Fibroblast of lung (primary cell): ENCODE data around the gene KLHL36. TPM values are rescaled to one million over a fixed set of nuclear protein-coding genes. Genes with fewer than 3 reads are reported as not detected.
"Not testable (repeated sequence)": the region's sequence is repeated elsewhere in the genome, so short reads cannot be mapped to it uniquely, and the experiment has no call there.

ENCODE experiments used
- DNase-seq, 2 donors: peaks; one replicate each; pipeline versions ENCODE4 v3.0.0 to v3.0.0-alpha.2; 2010; ENCODE audit warnings: low read depth in 2 of 2
- H2AFZ ChIP-seq: 2 replicates; pipeline ENCODE4 v1.5.1; 2012; ENCODE audit warnings: low read length, control low read depth, inconsistent platforms
- H3K27ac ChIP-seq: 2 replicates; pipeline ENCODE4 v1.5.1; 2011; ENCODE audit warnings: low read length, control low read depth; ENCODE audit not compliant: insufficient read depth
- H3K27me3 ChIP-seq: 2 replicates; pipeline ENCODE4 v1.5.1; 2011; ENCODE audit warnings: mild to moderate bottlenecking, low read length; ENCODE audit not compliant: control insufficient read depth, insufficient read depth
- H3K36me3 ChIP-seq: 2 replicates; pipeline ENCODE4 v1.5.1; 2011; ENCODE audit warnings: low read length; ENCODE audit not compliant: control insufficient read depth, insufficient read depth
- H3K4me1 ChIP-seq: 2 replicates; pipeline ENCODE4 v1.5.1; 2011; ENCODE audit warnings: low read length; ENCODE audit not compliant: control insufficient read depth, insufficient read depth; ENCODE audit errors: extremely low read depth
- H3K4me2 ChIP-seq: 2 replicates; pipeline ENCODE4 v1.5.1; 2011; ENCODE audit warnings: low read length, control low read depth; ENCODE audit not compliant: insufficient read depth; ENCODE audit errors: extremely low read depth
- H3K4me3 ChIP-seq, 4 experiments: fragments of 200-600 bp in 1 of 4; sonication (generic) in 1 of 4; replicated peaks in 1 of 4; 2 replicates each; pipeline ENCODE4 v1.5.1; 2011 to 2016; ENCODE audit warnings: low read length in 4 of 4, low read depth in 3 of 4, mild to moderate bottlenecking in 3 of 4, control low read depth in 2 of 4, inconsistent platforms in 1 of 4, mixed read lengths in 1 of 4; ENCODE audit not compliant: insufficient read depth in 1 of 4; ENCODE audit errors: control extremely low read depth in 1 of 4
- H3K79me2 ChIP-seq: 2 replicates; pipeline ENCODE4 v1.5.1; 2012; ENCODE audit warnings: mild to moderate bottlenecking, low read length, inconsistent platforms; ENCODE audit not compliant: control insufficient read depth, insufficient read depth
- H3K9ac ChIP-seq: 2 replicates; pipeline ENCODE4 v1.5.1; 2011; ENCODE audit warnings: mild to moderate bottlenecking, low read length, control low read depth; ENCODE audit not compliant: insufficient read depth
- H3K9me3 ChIP-seq: 2 replicates; pipeline ENCODE4 v1.5.1; 2012; ENCODE audit warnings: low read depth, low read length; ENCODE audit not compliant: control insufficient read depth, insufficient read depth
- H4K20me1 ChIP-seq: 2 replicates; pipeline ENCODE4 v1.5.1; 2011; ENCODE audit warnings: low read length; ENCODE audit not compliant: control insufficient read depth, insufficient read depth; ENCODE audit errors: extremely low read depth
- EZH2 ChIP-seq: IDR thresholded peaks from 2 replicates; pipeline ENCODE4 v1.5.1; 2012; ENCODE audit warnings: low read length, control low read depth, mild to moderate bottlenecking; ENCODE audit errors: missing control alignments
- polyA plus RNA-seq, 2 donors: library from polyadenylated mRNA; depleted of rRNA in 1 of 2; stranded (reverse) in 1 of 2; unstranded in 1 of 2; fragments of >200 nt; gene quantifications; 2 replicates each; pipeline ENCODE4 v1.2.1, GENCODE V29; 2011 to 2012; ENCODE audit warnings: missing spikeins in 1 of 2
- total RNA-seq: library from RNA; depleted of rRNA; stranded (reverse); fragments of >200 nt; gene quantifications from 2 replicates; pipeline ENCODE4 v1.2.1, GENCODE V29; 2014
- TF ChIP-seq, protein P1 (sequence below), 2 donors: IDR thresholded peaks in 1 of 2; conservative IDR thresholded peaks in 1 of 2; 1 replicate in 1 of 2; 2 replicates in 1 of 2; pipeline ENCODE4 v1.5.1; 2011 to 2012; ENCODE audit warnings: low read length in 2 of 2, control low read depth in 1 of 2, inconsistent platforms in 1 of 2, low read depth in 1 of 2, mild to moderate bottlenecking in 1 of 2

Gene KLHL36
- total and polyA plus RNA-seq, 2 donors (not counting 1 experiment from before 2014, with no cell fraction given): 29.7 to 83.1 TPM

- peaks cover 8% of the 10 kb centered on the region for H3K4me1 ChIP-seq
- H3K9ac ChIP-seq: no peak overlapping the region
- no peak for DNase-seq
- H3K27me3 ChIP-seq: no peaks in the 10 kb centered on the region
- H3K36me3 ChIP-seq: no peaks in the 10 kb centered on the region
- TF ChIP-seq EZH2: no peak
- H2AFZ ChIP-seq: no peak overlapping the region
- H3K9me3 ChIP-seq: no peaks in the 10 kb centered on the region
- no peaks in the 10 kb centered on the region for H3K79me2 ChIP-seq
- H4K20me1 ChIP-seq: no peaks in the 10 kb centered on the region
- H3K4me2 ChIP-seq: no peak overlapping the region
- H3K27ac ChIP-seq: no peak overlapping the region
- no peak overlapping the region for H3K4me3 ChIP-seq
These were observed 38.5 kb downstream of the KLHL36 start for GRCh38 chr16:84686707-84687298.

DNA sequence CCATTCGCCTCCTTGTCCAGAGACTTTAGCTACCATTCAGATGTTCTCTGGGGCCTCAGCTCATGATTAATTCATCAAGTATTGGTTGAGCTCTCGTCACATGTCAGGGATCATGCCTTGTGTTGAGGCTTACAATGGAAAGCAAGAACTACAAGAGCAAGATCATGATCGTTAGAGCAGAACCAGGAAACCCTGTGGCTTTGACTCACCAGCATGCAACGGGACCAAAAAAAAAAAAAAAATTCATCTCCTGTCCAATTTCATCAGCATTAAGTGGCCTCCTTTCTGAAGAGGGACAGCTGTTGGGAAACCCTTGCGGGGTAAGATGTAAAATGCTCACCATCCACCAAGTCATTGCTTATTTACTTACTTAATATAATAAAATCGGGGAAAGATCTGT, 39.4 kb downstream of the KLHL36 start:
- Histone ChIP-seq H3K9me3 (no peaks in the 10 kb centered on the region), H3K79me2 (no peaks in the 10 kb centered on the region), H3K27me3 (no peaks in the 10 kb centered on the region), H3K9ac (no peak overlapping the region), H3K4me1 (peaks cover 8% of the 10 kb centered on the region), H3K4me3 (no peak overlapping the region), H3K4me2 (peak overlapping the region; percentile 2), H3K27ac (peak overlapping the region; percentile 60), H2AFZ (peak overlapping the region; percentile 31), H3K36me3 (no peaks in the 10 kb centered on the region), H4K20me1 (no peaks in the 10 kb centered on the region)
- TF ChIP-seq, protein P1, sequence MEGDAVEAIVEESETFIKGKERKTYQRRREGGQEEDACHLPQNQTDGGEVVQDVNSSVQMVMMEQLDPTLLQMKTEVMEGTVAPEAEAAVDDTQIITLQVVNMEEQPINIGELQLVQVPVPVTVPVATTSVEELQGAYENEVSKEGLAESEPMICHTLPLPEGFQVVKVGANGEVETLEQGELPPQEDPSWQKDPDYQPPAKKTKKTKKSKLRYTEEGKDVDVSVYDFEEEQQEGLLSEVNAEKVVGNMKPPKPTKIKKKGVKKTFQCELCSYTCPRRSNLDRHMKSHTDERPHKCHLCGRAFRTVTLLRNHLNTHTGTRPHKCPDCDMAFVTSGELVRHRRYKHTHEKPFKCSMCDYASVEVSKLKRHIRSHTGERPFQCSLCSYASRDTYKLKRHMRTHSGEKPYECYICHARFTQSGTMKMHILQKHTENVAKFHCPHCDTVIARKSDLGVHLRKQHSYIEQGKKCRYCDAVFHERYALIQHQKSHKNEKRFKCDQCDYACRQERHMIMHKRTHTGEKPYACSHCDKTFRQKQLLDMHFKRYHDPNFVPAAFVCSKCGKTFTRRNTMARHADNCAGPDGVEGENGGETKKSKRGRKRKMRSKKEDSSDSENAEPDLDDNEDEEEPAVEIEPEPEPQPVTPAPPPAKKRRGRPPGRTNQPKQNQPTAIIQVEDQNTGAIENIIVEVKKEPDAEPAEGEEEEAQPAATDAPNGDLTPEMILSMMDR (conservative IDR thresholded peaks at IDR 0.05 in 1 of 2, IDR thresholded peaks at IDR 0.05 in 1 of 2; ENCODE audit: low read depth in 1 of 2, low read length in 2 of 2): no peak
- no peak for TF ChIP-seq EZH2
- peak; percentile 90 to 94 for DNase-seq

GRCh38 chr16:84688163-84688562, 39.9 kb downstream of the KLHL36 start:
- H3K4me3 ChIP-seq, H3K27me3 ChIP-seq, H4K20me1 ChIP-seq, H3K36me3 ChIP-seq, H3K9ac ChIP-seq, H3K4me2 ChIP-seq, DNase-seq, H3K79me2 ChIP-seq, H2AFZ ChIP-seq, H3K4me1 ChIP-seq, H3K9me3 ChIP-seq: not testable (repeated sequence)
- H3K27ac ChIP-seq: peak overlapping the region; percentile 56

DNA sequence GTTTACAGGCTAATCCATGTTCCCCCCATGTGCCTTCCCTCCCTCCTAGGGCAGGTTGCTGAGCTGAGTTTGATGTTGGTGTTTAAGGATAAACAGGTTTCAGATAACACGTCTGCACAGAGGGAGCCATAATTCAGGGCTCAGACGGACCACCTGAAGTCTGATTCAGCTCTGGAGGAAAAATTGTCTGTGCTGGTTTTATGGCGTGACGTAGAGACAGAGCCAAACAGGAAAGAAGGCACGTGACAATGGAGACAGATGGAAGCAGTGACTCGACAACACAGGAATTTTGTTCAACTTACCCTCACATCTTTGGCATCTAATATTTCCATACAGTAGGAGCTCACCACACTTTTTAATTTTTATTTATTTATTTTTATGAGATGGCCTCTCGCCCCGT, 40.8 kb downstream of the KLHL36 start:
- TF ChIP-seq, protein P1 (conservative IDR thresholded peaks at IDR 0.05 in 1 of 2, IDR thresholded peaks at IDR 0.05 in 1 of 2; ENCODE audit: low read depth in 1 of 2, low read length in 2 of 2): no peak
- no peak for TF ChIP-seq EZH2
- no peaks in the 10 kb centered on the region for H3K36me3 ChIP-seq
- H3K27me3 ChIP-seq: no peaks in the 10 kb centered on the region
- no peak overlapping the region for H3K9ac ChIP-seq
- H3K9me3 ChIP-seq: no peaks in the 10 kb centered on the region
- no peak overlapping the region for H3K4me2 ChIP-seq
- H4K20me1 ChIP-seq: no peaks in the 10 kb centered on the region
- H3K79me2 ChIP-seq: no peaks in the 10 kb centered on the region
- peak overlapping the region; percentile 65 for H3K27ac ChIP-seq
- no peak overlapping the region for H2AFZ ChIP-seq
- peak; percentile 76 to 95 for DNase-seq
- H3K4me3 ChIP-seq: no peak overlapping the region
- peaks cover 8% of the 10 kb centered on the region for H3K4me1 ChIP-seq
